ENCODE data around the gene DOCK1. TPM values are rescaled to one million over a fixed set of nuclear protein-coding genes. Genes with fewer than 3 reads are reported as not detected.

Gene DOCK1
- total RNA-seq, 1 donor = 99.7 TPM

DNA sequence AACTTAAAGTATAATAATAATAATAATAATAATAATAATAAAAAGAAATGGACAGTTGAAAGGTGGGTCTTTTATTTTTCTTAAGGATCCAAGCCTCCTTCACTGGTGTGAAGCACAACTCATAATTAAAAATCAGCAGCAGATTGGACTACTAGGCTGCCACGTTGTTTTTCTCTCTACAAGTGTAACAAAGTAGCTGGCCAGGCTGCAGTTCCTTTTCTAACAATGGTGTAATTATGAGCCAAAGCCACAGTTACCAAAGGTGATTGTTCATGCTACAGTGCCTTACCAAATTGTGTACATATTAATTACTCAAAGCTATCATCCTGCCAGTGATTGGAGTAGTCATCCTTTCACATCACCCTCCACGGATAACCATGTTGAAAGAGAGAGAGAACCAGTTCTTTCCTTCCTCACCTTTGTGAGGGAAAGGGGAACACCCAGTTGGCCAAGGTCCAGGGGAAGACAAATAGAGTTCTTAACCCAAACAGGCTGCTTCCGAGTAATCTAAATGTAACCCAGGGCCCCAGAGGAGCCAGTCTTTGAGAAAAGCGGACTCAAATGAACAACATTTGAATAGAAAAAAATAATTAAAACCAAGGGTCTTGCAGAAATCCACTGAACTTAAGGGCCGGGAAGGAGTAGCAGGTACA lies 557.5 kb downstream of the DOCK1 start:
- TF ChIP-seq, protein P1, sequence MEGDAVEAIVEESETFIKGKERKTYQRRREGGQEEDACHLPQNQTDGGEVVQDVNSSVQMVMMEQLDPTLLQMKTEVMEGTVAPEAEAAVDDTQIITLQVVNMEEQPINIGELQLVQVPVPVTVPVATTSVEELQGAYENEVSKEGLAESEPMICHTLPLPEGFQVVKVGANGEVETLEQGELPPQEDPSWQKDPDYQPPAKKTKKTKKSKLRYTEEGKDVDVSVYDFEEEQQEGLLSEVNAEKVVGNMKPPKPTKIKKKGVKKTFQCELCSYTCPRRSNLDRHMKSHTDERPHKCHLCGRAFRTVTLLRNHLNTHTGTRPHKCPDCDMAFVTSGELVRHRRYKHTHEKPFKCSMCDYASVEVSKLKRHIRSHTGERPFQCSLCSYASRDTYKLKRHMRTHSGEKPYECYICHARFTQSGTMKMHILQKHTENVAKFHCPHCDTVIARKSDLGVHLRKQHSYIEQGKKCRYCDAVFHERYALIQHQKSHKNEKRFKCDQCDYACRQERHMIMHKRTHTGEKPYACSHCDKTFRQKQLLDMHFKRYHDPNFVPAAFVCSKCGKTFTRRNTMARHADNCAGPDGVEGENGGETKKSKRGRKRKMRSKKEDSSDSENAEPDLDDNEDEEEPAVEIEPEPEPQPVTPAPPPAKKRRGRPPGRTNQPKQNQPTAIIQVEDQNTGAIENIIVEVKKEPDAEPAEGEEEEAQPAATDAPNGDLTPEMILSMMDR (IDR thresholded peaks at IDR 0.05; ENCODE audit: insufficient read depth, low read depth, low read length) = no peak
- H3K4me3 ChIP-seq (ENCODE audit: low read depth, low read length) = no peak overlapping the region
- no peak for DNase-seq (ENCODE audit: low read depth)

DNA sequence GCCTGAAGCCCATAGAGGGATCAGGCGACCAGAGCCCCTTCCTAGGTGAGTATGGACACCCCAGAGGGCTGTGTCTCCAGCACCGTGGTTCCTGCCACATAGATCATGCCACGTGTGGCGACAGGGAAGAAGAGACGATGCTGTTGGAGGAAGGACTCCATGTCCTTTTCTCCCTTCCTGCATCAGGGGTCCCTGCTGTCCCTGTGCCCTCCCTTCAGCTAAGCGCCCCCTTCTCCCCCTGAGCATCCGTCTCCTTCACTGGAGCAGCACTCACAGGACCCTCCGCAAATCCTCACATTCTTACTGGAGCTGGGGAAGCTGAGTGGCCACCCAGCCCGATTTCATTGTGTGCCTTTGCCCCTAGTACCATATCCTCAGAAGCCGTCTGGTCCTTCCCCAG lies 558.3 kb downstream of the DOCK1 start:
- DNase-seq (ENCODE audit: low read depth) = no peak
- TF ChIP-seq, protein P1 (IDR thresholded peaks at IDR 0.05; ENCODE audit: insufficient read depth, low read depth, low read length) = no peak
- H3K4me3 ChIP-seq (ENCODE audit: low read depth, low read length) = no peak overlapping the region

DNA sequence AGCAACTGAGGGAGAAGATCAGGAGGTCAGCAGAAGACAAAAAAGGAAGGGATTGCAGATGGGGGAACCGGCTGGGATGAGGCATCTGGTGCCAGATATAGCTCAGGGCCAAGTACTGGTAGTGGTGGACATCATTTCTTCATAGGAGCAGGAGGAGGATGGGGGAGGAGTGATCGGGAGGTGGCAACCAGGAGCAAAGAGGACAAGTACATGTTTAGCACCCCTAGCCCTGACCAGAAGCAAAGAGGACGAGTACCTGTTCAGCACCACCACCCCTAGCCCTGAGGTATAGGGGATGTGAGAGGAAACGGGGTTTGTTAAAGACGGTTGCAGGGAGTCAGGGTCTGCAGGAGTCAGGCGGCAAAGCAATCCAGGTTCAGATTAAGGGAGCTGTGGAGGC lies 559.3 kb downstream of the DOCK1 start:
- TF ChIP-seq, protein P1 (IDR thresholded peaks at IDR 0.05; ENCODE audit: insufficient read depth, low read depth, low read length) = no peak

DNA sequence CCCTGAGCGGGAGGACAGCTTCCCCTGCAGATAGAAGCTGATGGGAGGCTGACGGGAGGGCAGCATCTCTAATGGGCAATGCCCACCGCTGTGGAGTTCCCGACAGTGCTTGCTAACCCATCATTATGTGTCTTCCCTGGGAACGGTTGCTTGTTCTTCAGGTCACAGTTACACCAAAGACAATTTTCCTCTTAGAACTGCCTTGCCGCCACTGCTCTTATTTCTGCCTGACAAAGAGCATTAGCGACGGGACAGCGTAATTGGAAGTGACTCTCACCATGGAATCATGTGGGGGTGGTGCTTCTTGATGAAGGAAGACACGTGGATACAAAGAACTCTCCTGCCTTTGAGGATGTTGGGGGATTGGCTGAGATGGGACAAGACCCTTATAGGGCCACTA lies 562.6 kb downstream of the DOCK1 start:
- no peak for DNase-seq (ENCODE audit: low read depth)
- H3K4me3 ChIP-seq (ENCODE audit: low read depth, low read length) = no peak overlapping the region
- TF ChIP-seq, protein P1 (IDR thresholded peaks at IDR 0.05; ENCODE audit: insufficient read depth, low read depth, low read length) = no peak

More for the DNA sequence above, 559.3 kb downstream of the DOCK1 start:
- no peak overlapping the region for H3K4me3 ChIP-seq (ENCODE audit: low read depth, low read length)
- DNase-seq (ENCODE audit: low read depth) = no peak

DNA sequence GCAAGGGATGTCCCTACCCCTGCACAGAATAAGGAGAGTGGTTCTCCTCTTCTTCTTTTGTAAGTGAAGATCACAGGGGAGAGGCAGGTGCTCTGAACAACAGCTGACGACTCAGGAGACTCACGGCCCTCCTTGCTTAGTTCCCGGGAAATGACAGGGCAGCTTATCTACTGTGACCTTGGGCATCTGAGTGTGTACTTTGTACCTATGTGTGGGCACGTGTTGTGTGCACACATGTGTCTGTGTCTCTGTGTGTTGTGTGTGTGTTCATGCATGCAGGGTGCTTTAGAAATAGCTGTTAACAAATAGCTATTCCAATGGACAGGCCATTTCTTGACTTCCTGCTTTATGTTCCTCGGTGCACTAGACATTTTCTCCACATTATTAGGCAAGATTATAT lies 563.4 kb downstream of the DOCK1 start:
- TF ChIP-seq, protein P1 (IDR thresholded peaks at IDR 0.05; ENCODE audit: insufficient read depth, low read depth, low read length) = no peak
- H3K4me3 ChIP-seq (ENCODE audit: low read depth, low read length) = no peak overlapping the region
- no peak for DNase-seq (ENCODE audit: low read depth)

DNA sequence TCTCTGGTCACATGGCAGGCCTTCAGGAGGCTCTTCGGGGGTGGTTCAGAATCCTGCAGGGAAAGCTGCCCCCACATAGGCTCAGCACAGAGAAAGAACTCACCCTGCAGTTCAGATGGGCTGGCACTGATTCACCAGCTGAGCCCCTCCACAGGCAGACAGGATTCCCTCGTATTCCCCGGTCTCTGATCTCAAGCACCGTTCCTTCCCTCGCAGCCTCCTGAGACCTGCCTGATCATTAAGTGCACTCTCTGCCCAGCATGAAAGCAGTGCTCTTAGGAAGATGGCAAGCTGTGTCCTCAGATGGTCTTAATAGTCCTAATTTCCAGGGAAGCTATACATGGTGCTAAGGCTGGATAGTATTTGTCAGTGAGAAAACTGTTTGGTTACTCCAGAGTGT lies 565.7 kb downstream of the DOCK1 start:
- H3K4me3 ChIP-seq (ENCODE audit: low read depth, low read length) = no peak overlapping the region
- TF ChIP-seq, protein P1 (IDR thresholded peaks at IDR 0.05; ENCODE audit: insufficient read depth, low read depth, low read length) = no peak

DNA sequence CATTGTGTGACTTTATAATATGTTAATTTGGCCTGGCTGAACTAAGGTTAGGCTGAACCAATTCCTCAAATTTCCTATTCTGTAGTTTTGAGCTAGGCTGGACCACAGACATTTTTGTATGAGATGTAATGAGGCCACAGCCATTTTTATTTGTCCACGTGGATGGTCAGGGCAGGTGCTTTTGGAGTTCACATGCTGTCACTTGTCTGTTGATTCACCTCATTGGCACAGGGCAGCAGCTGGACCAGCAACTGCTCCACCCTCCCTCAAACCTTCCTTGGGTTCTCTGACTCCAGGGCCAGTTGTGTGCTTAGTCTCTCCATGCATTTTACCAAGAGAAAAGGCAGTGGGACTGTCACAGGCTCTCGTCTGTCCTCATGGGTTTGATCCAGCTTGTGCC lies 567.7 kb downstream of the DOCK1 start:
- DNase-seq (ENCODE audit: low read depth) = no peak
- TF ChIP-seq, protein P1 (IDR thresholded peaks at IDR 0.05; ENCODE audit: insufficient read depth, low read depth, low read length) = no peak
- H3K4me3 ChIP-seq (ENCODE audit: low read depth, low read length) = no peak overlapping the region

More for the DNA sequence above, 565.7 kb downstream of the DOCK1 start:
- no peak for DNase-seq (ENCODE audit: low read depth)

Measured in fibroblast of villous mesenchyme (primary cell).